PC-3 (cell line): Measurements from ENCODE around the gene C15orf62. TPM values are rescaled to one million over a fixed set of nuclear protein-coding genes. Genes with fewer than 3 reads are reported as not detected.

Source experiments
- ATAC-seq: fragments of 200-7000 bp; cut with Tn5 transposase; 2 replicates; pipeline ENCODE4 v1.9.1; 2020; ENCODE audit warnings: mild to moderate bottlenecking, moderate library complexity
- BruUV-seq: library from RNA; stranded (reverse); fragments of 400-500 nt; replicated peaks from 2 replicates; lab custom pipeline; 2021; lab: Mats Ljungman, UMichigan
- CTCF ChIA-PET: fragments of 300-600 bp; sonication (Branson Sonifier 250); formaldehyde crosslinking; loops from one replicate; lab custom pipeline; 2022; ENCODE audit warnings: antibody characterized with exemption; lab: Charles Lee
- POLR2A ChIA-PET: fragments of 300-600 bp; sonication (Branson Sonifier 250); formaldehyde crosslinking; loops from one replicate; lab custom pipeline; 2022; ENCODE audit warnings: antibody characterized with exemption; ENCODE audit not compliant: unreplicated experiment; lab: Charles Lee
- DNase-seq: peaks from one replicate; pipeline ENCODE4 v3.0.0-alpha.2; 2015
- H2AFZ ChIP-seq: fragments of 300-600 bp; sonication (generic); 2 replicates; pipeline ENCODE4 v1.6.0; 2016; ENCODE audit warnings: antibody characterized with exemption, low read length
- H3F3A ChIP-seq: fragments of 300-600 bp; sonication (generic); one replicate; pipeline ENCODE4 v1.6.0; 2017; ENCODE audit warnings: antibody characterized with exemption, low read length, control low read depth, mild to moderate bottlenecking; ENCODE audit not compliant: unreplicated experiment
- H3K27ac ChIP-seq: fragments of 300-600 bp; sonication (generic); 2 replicates; pipeline ENCODE4 v1.5.1; 2016; ENCODE audit warnings: mild to moderate bottlenecking, low read length
- H3K27me3 ChIP-seq: fragments of 300-600 bp; sonication (generic); 2 replicates; pipeline ENCODE4 v1.6.1; 2016; ENCODE audit warnings: low read length, mixed read lengths
- H3K36me3 ChIP-seq: fragments of 300-600 bp; sonication (generic); 2 replicates; pipeline ENCODE4 v1.6.1; 2016; ENCODE audit warnings: low read depth, mixed run types, low read length, mixed read lengths
- H3K4me1 ChIP-seq: fragments of 300-600 bp; sonication (generic); 2 replicates; pipeline ENCODE4 v1.5.1; 2016; ENCODE audit warnings: low read length; ENCODE audit not compliant: insufficient read depth
- H3K4me2 ChIP-seq: fragments of 300-600 bp; sonication (generic); 2 replicates; pipeline ENCODE4 v1.6.0; 2016; ENCODE audit warnings: low read length
- H3K4me3 ChIP-seq: fragments of 300-600 bp; sonication (generic); 2 replicates; pipeline ENCODE4 v1.5.1; 2016; ENCODE audit warnings: mild to moderate bottlenecking, low read length, mixed read lengths
- H3K79me2 ChIP-seq: fragments of 300-600 bp; sonication (generic); 2 replicates; pipeline ENCODE4 v1.6.1; 2017; ENCODE audit warnings: low read length, mixed read lengths
- H3K9ac ChIP-seq: fragments of 300-600 bp; sonication (generic); 2 replicates; pipeline ENCODE4 v1.6.0; 2016; ENCODE audit warnings: mild to moderate bottlenecking, low read length
- H3K9me2 ChIP-seq: fragments of 300-600 bp; sonication (generic); replicated peaks from 2 replicates; pipeline ENCODE4 v1.6.1; 2016; ENCODE audit warnings: mixed run types, low read length, mixed read lengths
- H3K9me3 ChIP-seq: fragments of 300-600 bp; sonication (generic); 2 replicates; pipeline ENCODE4 v1.6.1; 2016; ENCODE audit warnings: low read length, mixed read lengths
- H4K20me1 ChIP-seq: fragments of 300-600 bp; sonication (generic); 2 replicates; pipeline ENCODE4 v1.6.1; 2016; ENCODE audit warnings: low read length, mixed read lengths
- EZH2 ChIP-seq: fragments of 300-600 bp; sonication (generic); IDR thresholded peaks from one replicate; pipeline ENCODE4 v1.6.1; 2017; ENCODE audit warnings: antibody characterized with exemption, mild to moderate bottlenecking, low read length; ENCODE audit not compliant: unreplicated experiment
- EZH2phosphoT487 ChIP-seq: fragments of 300-600 bp; sonication (generic); IDR thresholded peaks from 2 replicates; pipeline ENCODE4 v1.6.1; 2018; ENCODE audit warnings: mild to moderate bottlenecking, antibody characterized with exemption, low read length, borderline replicate concordance
- intact Hi-C: fragments of 100-400 bp; cut with micrococcal nuclease; formaldehyde crosslinking; loops from 2 replicates; pipeline ENCODE4 v1.9.0; 2023
- total RNA-seq: library from RNA; depleted of rRNA; stranded (reverse); fragments of >200 nt; gene quantifications from 2 replicates; pipeline ENCODE4 v1.2.3, GENCODE V29; 2014
- TF ChIP-seq, protein P1 (sequence below): fragments of 300-600 bp; sonication (generic); conservative IDR thresholded peaks from 2 replicates; pipeline ENCODE4 v1.5.1; 2017; ENCODE audit warnings: antibody characterized with exemption, low read depth, mild to moderate bottlenecking, low read length

C15orf62 gene
- total RNA-seq, 1 experiment from 2014 or later: 1.5 TPM

DNA sequence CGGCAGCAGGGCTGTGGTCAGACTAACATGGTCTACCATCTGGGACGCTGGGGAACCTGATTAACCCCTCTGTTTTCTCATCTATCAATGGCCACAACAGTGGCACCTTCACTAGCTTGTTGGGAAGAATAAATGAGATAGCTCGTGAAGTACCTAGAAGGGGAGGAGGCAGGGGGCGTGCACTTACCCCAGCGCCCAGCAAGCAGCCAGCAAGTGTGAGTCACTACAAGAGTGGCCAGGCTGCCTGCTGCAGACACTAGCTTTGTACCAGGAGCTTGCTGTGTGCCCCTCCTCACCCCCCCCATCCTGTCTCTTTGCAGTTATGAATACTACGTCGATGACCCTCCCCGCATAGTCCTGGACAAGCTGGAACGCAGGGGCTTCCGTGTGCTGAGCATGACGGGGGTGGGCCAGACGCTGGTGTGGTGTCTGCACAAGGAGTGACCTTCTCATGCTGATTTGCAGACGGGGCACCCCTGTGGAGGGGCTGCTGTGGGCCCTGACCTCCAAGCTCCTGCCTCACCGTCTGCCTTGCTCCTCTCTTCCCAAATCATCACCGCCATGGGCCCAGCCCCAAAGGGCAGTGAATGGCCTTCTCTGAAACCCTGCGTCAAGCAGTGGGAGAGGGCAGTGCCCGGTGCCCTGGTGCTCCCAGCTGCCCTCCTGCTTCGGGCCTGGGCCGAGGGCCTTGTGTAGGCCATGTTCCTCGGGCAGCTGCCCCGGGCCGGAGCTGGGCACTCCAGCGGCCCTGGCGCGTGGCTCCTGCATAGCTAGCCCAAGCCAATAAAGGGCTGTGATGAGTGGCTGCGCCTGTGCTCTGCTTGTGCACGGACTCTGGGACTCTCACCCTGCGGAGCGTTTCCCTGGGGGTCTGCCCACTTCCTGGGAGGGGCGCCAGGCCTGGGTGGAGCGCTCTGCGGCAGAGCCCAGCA, 2.6 kb upstream of the C15orf62 start:
- ATAC-seq (no peak), DNase-seq (peak; percentile 54)
- Histone ChIP-seq H3K36me3 (no peaks in the 10 kb centered on the region), H3F3A (no peaks in the 10 kb centered on the region), H3K9ac (no peak overlapping the region), H4K20me1 (no peaks in the 10 kb centered on the region), H3K4me1 (peaks cover 57% of the 10 kb centered on the region), H3K9me3 (no peaks in the 10 kb centered on the region), H3K4me3 (no peak overlapping the region), H3K9me2 (no peaks in the 10 kb centered on the region), H2AFZ (no peak overlapping the region), H3K27me3 (no peaks in the 10 kb centered on the region), H3K27ac (no peak overlapping the region), H3K4me2 (no peak overlapping the region), H3K79me2 (no peaks in the 10 kb centered on the region)
- TF ChIP-seq, protein P1, sequence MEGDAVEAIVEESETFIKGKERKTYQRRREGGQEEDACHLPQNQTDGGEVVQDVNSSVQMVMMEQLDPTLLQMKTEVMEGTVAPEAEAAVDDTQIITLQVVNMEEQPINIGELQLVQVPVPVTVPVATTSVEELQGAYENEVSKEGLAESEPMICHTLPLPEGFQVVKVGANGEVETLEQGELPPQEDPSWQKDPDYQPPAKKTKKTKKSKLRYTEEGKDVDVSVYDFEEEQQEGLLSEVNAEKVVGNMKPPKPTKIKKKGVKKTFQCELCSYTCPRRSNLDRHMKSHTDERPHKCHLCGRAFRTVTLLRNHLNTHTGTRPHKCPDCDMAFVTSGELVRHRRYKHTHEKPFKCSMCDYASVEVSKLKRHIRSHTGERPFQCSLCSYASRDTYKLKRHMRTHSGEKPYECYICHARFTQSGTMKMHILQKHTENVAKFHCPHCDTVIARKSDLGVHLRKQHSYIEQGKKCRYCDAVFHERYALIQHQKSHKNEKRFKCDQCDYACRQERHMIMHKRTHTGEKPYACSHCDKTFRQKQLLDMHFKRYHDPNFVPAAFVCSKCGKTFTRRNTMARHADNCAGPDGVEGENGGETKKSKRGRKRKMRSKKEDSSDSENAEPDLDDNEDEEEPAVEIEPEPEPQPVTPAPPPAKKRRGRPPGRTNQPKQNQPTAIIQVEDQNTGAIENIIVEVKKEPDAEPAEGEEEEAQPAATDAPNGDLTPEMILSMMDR: no peak
- TF ChIP-seq EZH2 (no peak), EZH2phosphoT487 (no peak)
- ChIA-PET POLR2A (interaction anchor here (0.6 kb wide), 1 partner anchor 29 kb away, joined by 3 read pairs; no protein-coding TSS in a partner anchor), CTCF (interaction anchor here (0.7 to 1.1 kb wide), 3 partner anchors 9 to 21 kb away, joined by 3 to 4 read pairs (median 3); no protein-coding TSS in a partner anchor)
- BruUV-seq: no TSS peak
- intact Hi-C loops: no loop called here

DNA sequence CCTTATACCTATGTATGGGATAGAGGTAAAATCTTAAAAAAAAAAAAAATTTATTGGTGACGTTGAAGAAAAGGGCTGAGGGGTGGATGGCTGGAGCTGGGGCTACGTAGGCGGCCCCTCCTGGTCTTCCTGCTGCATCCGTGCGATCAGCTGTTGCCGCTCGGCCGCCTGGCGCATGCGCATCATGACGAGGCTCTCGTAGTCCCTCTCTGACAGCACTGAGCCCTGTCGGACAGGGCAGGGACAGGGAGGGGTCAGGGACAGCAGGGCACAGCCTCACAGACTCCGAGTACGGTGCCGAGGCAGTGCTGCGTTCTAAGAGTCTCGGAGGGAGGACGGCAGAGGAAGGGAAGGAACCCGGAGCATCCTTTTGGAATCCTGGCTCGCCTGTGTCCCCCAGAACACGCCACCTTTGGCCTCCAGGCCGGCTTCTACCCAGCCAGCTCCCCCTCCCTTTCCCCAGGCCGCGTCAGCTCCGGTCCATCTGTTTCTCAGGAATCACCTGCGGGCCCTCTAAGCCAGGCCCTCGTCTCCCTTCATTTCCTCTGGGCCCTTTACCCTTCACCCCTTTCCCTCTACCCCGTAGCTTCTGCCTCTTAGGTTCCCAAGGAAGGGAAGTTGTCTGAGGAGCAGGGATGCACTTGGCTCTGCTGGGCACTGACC, 1.8 kb upstream of the C15orf62 start:
- ATAC-seq (no peak), DNase-seq (no peak)
- H3K9me3 ChIP-seq: no peaks in the 10 kb centered on the region
- no peak overlapping the region for H2AFZ ChIP-seq
- ChIA-PET CTCF (interaction anchor here (0.7 kb wide), 1 partner anchor 8 kb away, joined by 4 read pairs; no protein-coding TSS in a partner anchor), POLR2A (no interaction called here)
- no peak overlapping the region for H3K27ac ChIP-seq
- no peak overlapping the region for H3K4me2 ChIP-seq
- no peaks in the 10 kb centered on the region for H4K20me1 ChIP-seq
- BruUV-seq: no TSS peak
- H3F3A ChIP-seq: no peaks in the 10 kb centered on the region
- intact Hi-C loops: no loop called here
- peaks cover 56% of the 10 kb centered on the region for H3K4me1 ChIP-seq
- no peaks in the 10 kb centered on the region for H3K9me2 ChIP-seq
- no peak for TF ChIP-seq EZH2
- TF ChIP-seq, protein P1: no peak
- no peaks in the 10 kb centered on the region for H3K27me3 ChIP-seq
- no peaks in the 10 kb centered on the region for H3K79me2 ChIP-seq
- H3K4me3 ChIP-seq: no peak overlapping the region
- H3K9ac ChIP-seq: no peak overlapping the region
- H3K36me3 ChIP-seq: no peaks in the 10 kb centered on the region
